K562 (cell line): ENCODE measurements around the gene RPS19. TPM values are rescaled to one million over a fixed set of nuclear protein-coding genes. Genes with fewer than 3 reads are reported as not detected.

Experiments used
- BCOR ChIP-seq: fragments of 450-650 bp; IDR thresholded peaks from 2 replicates; pipeline ENCODE4 v1.6.1; 2016
- CREBBP ChIP-seq: IDR thresholded peaks from one replicate; pipeline ENCODE4 v1.6.1; 2012; ENCODE audit warnings: low read depth, mild to moderate bottlenecking, control low read depth, inconsistent platforms, low read length
- DMBX1 ChIP-seq: fragments of 250-450 bp; sonication (Bioruptor Pico); IDR thresholded peaks from 2 replicates; pipeline ENCODE4 v1.8.0; 2022; ENCODE audit warnings: inconsistent platforms, mild to moderate bottlenecking, moderate library complexity, borderline replicate concordance
- HDGF ChIP-seq: fragments of 450-650 bp; IDR thresholded peaks from 2 replicates; pipeline ENCODE4 v1.6.1; 2016
- HMBOX1 ChIP-seq: sonication (generic); IDR thresholded peaks from 2 replicates; pipeline ENCODE4 v1.6.1; 2016
- HSF4 ChIP-seq: fragments of 250-450 bp; sonication (Bioruptor Pico); IDR thresholded peaks from 2 replicates; pipeline ENCODE4 v2.1.2; 2022; ENCODE audit warnings: mild to moderate bottlenecking, moderate library complexity, borderline replicate concordance
- KHSRP ChIP-seq: fragments of 450-650 bp; IDR thresholded peaks from 2 replicates; pipeline ENCODE4 v1.6.1; 2017
- KLF6 ChIP-seq: fragments of 250-450 bp; sonication (Bioruptor Pico); IDR thresholded peaks from 2 replicates; pipeline ENCODE4 v1.4.0; 2020; ENCODE audit warnings: mild to moderate bottlenecking, moderate library complexity, borderline replicate concordance
- MXI1 ChIP-seq: IDR thresholded peaks from 2 replicates; pipeline ENCODE4 v1.6.1; 2011; ENCODE audit warnings: low read depth, mild to moderate bottlenecking, improper control_type of control experiment, low read length
- NONO ChIP-seq, 2 experiments: fragments of 200-400 bp in 1 of 2; fragments of 450-650 bp in 1 of 2; formaldehyde crosslinking in 1 of 2; IDR thresholded peaks; 2 replicates each; pipeline ENCODE4 v1.6.1; 2017; ENCODE audit warnings: low read depth in 2 of 2, mild to moderate bottlenecking in 2 of 2, moderate library complexity in 2 of 2, low read length in 1 of 2
- NR2C1 ChIP-seq, 2 experiments: fragments of 450-650 bp; IDR thresholded peaks; 2 replicates each; pipeline ENCODE4 v1.6.1; 2017; ENCODE audit warnings: mild to moderate bottlenecking in 2 of 2, antibody characterized with exemption in 1 of 2, inconsistent platforms in 1 of 2, missing compliant biosample characterization in 1 of 2, missing genetic modification characterization in 1 of 2
- POLR2AphosphoS5 ChIP-seq: IDR thresholded peaks from 2 replicates; pipeline ENCODE4 v1.6.1; 2011; ENCODE audit warnings: mild to moderate bottlenecking, low read depth, low read length, moderate library complexity; ENCODE audit not compliant: control insufficient read depth, insufficient read depth
- RFX7 ChIP-seq: fragments of 250-450 bp; sonication (Bioruptor Pico); IDR thresholded peaks from 2 replicates; pipeline ENCODE4 v1.5.1; 2021; ENCODE audit warnings: mild to moderate bottlenecking
- SMARCA5 ChIP-seq: fragments of 450-650 bp; IDR thresholded peaks from 2 replicates; pipeline ENCODE4 v1.6.1; 2016
- TSHZ1 ChIP-seq: fragments of 250-450 bp; sonication (Bioruptor Pico); IDR thresholded peaks from 2 replicates; pipeline ENCODE4 v1.4.0; 2020; ENCODE audit warnings: mild to moderate bottlenecking, moderate library complexity
- ZBTB7A ChIP-seq: IDR thresholded peaks from 2 replicates; pipeline ENCODE4 v1.6.1; 2011; ENCODE audit warnings: low read depth, mild to moderate bottlenecking, low read length, moderate library complexity, borderline replicate concordance; ENCODE audit not compliant: control insufficient read depth
- ZBTB8A ChIP-seq: fragments of 450-650 bp; IDR thresholded peaks from 2 replicates; pipeline ENCODE4 v1.6.1; 2018; ENCODE audit warnings: mild to moderate bottlenecking, moderate library complexity; ENCODE audit not compliant: partially characterized antibody
- ZEB2 ChIP-seq: fragments of 450-650 bp; IDR thresholded peaks from 2 replicates; pipeline ENCODE4 v1.6.1; 2016
- ZFP36 ChIP-seq: fragments of 150-350 bp; IDR thresholded peaks from 2 replicates; pipeline ENCODE4 v1.6.1; 2018; ENCODE audit warnings: low read length, low read depth; ENCODE audit not compliant: partially characterized antibody
- ZFP91 ChIP-seq: sonication (generic); formaldehyde crosslinking; IDR thresholded peaks from 2 replicates; pipeline ENCODE4 v1.8.0; 2022; ENCODE audit warnings: mild to moderate bottlenecking, missing genetic modification reagents
- ZNF253 ChIP-seq: fragments of 250-450 bp; sonication (Bioruptor Pico); conservative IDR thresholded peaks from 2 replicates; pipeline ENCODE4 v1.6.1; 2021; ENCODE audit warnings: mild to moderate bottlenecking
- polyA plus RNA-seq, 8 experiments: library from polyadenylated mRNA; depleted of rRNA in 4 of 8; stranded (reverse) in 5 of 8; unstranded in 3 of 8; fragments of >200 nt; fragmentation: Nextera tagmentation in 2 of 8; fragmentation: Illumina TruSeq in 1 of 8; extraction: Ambion mirVana in 2 of 8; extraction: Trizol in 1 of 8; gene quantifications; 2 replicates each; pipeline versions ENCODE4 v1.2.1 to v1.2.3, GENCODE V29; 2011 to 2014; ENCODE audit warnings: inconsistent platforms in 1 of 8, missing spikeins in 1 of 8
- total RNA-seq, 7 experiments: library from RNA; depleted of rRNA in 6 of 7; stranded (reverse); fragments of >200 nt in 6 of 7; fragmentation: Illumina TruSeq in 2 of 7; extraction: Trizol in 2 of 7; gene quantifications; 2 replicates each; pipeline versions ENCODE4 v1.2.1 to v1.2.3, GENCODE V29; 2011 to 2021; ENCODE audit warnings: low replicate concordance in 1 of 7
- TF ChIP-seq, protein P1 (sequence below): fragments of 450-650 bp; IDR thresholded peaks from 2 replicates; pipeline ENCODE4 v1.6.1; 2016; ENCODE audit warnings: low read depth, mild to moderate bottlenecking, moderate library complexity

The RPS19 gene
- total and polyA plus RNA-seq, 9 of the 15 experiments (the other 6 are each of a cell fraction or from before 2014, with no cell fraction given), result 1,964 to 3,408 (median 2,747) TPM

DNA sequence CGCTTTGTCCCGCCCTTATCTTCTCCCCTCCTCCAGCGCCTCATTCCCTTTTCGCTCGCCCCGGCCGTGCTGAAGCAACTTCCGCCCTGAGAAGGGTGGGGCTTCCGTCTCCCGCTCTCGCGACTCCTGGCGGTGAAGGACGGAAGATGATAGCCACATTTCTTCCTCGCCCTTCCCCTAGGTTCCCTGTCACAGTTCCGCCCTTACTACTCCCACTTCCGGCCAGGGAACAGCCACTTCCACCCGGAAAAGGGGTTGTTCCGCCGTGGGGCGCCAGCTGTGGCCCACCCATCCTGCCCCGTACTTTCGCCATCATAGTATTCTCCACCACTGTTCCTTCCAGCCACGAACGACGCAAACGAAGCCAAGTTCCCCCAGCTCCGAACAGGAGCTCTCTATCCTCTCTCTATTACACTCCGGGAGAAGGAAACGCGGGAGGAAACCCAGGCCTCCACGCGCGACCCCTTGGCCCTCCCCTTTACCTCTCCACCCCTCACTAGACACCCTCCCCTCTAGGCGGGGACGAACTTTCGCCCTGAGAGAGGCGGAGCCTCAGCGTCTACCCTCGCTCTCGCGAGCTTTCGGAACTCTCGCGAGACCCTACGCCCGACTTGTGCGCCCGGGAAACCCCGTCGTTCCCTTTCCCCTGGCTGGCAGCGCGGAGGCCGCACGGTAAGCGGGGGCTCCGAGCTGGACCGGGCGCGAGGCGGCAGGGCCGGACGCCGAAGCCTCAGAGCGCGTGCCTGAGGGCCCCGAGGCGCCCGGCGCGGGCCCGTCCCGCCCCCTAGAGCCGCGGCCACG, at the start of gene RPS19 (continued):
- TF ChIP-seq ZFP91 (CRISPR knock-in tag) (no peak), ZBTB7A (peak; percentile 84), HDGF (no peak), SMARCA5 (peak; percentile 91), TSHZ1 (CRISPR knock-in tag) (no peak), HSF4 (CRISPR knock-in tag) (no peak), ZBTB8A (no peak), MXI1 (peak; percentile 36; the same call in 1 of the 2 replicates), CREBBP (no peak), RFX7 (no peak), ZEB2 (0 out of 2 replicates have a peak, but pooled peaks have one; percentile 43), ZNF253 (CRISPR knock-in tag) (no peak), HMBOX1 (peak; percentile 76; the same call in 1 of the 2 replicates), POLR2AphosphoS5 (peak; percentile 83), ZFP36 (no peak), KLF6 (CRISPR knock-in tag) (no peak; the same call in 1 of the 2 replicates), DMBX1 (no peak), NONO (IDR thresholded peaks at IDR 0.05; ENCODE audit: low read depth in 2 of 2, low read length in 1 of 2) (peak; percentile 83 to 94; a peak in 3 of 4 replicates), NR2C1 (IDR thresholded peaks at IDR 0.05) (peak; percentile 93), NR2C1 (tag; IDR thresholded peaks at IDR 0.05) (peak; percentile 96), BCOR (no peak; the same call in 1 of the 2 replicates), KHSRP (no peak)
- TF ChIP-seq, protein P1, sequence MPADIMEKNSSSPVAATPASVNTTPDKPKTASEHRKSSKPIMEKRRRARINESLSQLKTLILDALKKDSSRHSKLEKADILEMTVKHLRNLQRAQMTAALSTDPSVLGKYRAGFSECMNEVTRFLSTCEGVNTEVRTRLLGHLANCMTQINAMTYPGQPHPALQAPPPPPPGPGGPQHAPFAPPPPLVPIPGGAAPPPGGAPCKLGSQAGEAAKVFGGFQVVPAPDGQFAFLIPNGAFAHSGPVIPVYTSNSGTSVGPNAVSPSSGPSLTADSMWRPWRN, result 0 out of 2 replicates have a peak, but pooled peaks have one; percentile 31
